ENCODE results near the gene SETBP1.

DNA sequence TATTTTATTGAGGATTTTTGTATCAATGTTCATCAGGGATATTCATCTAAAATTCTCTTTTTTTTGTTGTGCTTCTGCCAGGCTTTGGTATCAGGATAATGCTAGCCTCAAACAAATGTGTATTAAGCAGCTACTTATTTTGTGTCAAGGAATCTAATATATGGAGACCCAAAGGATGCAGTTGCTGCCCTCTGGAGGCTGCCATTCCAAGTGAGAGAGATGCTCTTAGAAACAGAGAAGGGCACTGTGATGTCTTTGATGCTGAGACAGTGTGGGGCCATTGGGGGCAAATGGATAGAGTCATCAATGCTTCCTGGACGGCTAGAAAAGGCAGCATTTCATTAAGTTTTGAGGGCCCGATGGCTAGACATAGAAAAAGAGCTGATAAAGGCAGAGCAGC lies 292.6 kb downstream of the SETBP1 start:
- TF ChIP-seq, protein P1, sequence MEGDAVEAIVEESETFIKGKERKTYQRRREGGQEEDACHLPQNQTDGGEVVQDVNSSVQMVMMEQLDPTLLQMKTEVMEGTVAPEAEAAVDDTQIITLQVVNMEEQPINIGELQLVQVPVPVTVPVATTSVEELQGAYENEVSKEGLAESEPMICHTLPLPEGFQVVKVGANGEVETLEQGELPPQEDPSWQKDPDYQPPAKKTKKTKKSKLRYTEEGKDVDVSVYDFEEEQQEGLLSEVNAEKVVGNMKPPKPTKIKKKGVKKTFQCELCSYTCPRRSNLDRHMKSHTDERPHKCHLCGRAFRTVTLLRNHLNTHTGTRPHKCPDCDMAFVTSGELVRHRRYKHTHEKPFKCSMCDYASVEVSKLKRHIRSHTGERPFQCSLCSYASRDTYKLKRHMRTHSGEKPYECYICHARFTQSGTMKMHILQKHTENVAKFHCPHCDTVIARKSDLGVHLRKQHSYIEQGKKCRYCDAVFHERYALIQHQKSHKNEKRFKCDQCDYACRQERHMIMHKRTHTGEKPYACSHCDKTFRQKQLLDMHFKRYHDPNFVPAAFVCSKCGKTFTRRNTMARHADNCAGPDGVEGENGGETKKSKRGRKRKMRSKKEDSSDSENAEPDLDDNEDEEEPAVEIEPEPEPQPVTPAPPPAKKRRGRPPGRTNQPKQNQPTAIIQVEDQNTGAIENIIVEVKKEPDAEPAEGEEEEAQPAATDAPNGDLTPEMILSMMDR (IDR thresholded peaks at IDR 0.05 in 2 of 3, conservative IDR thresholded peaks at IDR 0.05 in 1 of 3; ENCODE audit: borderline replicate concordance in 1 of 3, insufficient read depth in 1 of 3, low read depth in 2 of 3, low read length in 2 of 3), result no peak
- TF ChIP-seq EZH2 (IDR thresholded peaks at IDR 0.05), result no peak
- no peak for TF ChIP-seq POLR2A (IDR thresholded peaks at IDR 0.05; ENCODE audit: borderline replicate concordance, extremely low read depth, insufficient read depth, insufficient read length)
- no peak for TF ChIP-seq EGR1 (IDR thresholded peaks at IDR 0.05; ENCODE audit: low read depth)
- TF ChIP-seq, protein P2, sequence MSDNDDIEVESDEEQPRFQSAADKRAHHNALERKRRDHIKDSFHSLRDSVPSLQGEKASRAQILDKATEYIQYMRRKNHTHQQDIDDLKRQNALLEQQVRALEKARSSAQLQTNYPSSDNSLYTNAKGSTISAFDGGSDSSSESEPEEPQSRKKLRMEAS (IDR thresholded peaks at IDR 0.05), result no peak
- TF ChIP-seq POLR2AphosphoS5 (IDR thresholded peaks at IDR 0.05; ENCODE audit: low read depth, low read length), result no peak
